HepG2 (cell line): Measurements from ENCODE around the gene GDF7. TPM values are rescaled to one million over a fixed set of nuclear protein-coding genes. Genes with fewer than 3 reads are reported as not detected.

Experiments used
- ATRX ChIP-seq: sonication (generic); formaldehyde crosslinking; IDR thresholded peaks from 2 replicates; pipeline ENCODE4 v1.4.0; 2020; ENCODE audit warnings: missing genetic modification reagents, borderline replicate concordance
- ERF ChIP-seq: IDR thresholded peaks from 2 replicates; pipeline ENCODE4 v1.6.1; 2018; ENCODE audit warnings: missing biosample characterization, missing genetic modification reagents
- HES4 ChIP-seq: sonication (generic); formaldehyde crosslinking; IDR thresholded peaks from 2 replicates; pipeline ENCODE4 v1.9.0; 2021; ENCODE audit warnings: mild to moderate bottlenecking, missing genetic modification reagents, borderline replicate concordance
- KAT7 ChIP-seq: IDR thresholded peaks from 2 replicates; pipeline ENCODE4 v1.6.1; 2018; ENCODE audit warnings: borderline replicate concordance, missing compliant biosample characterization
- KDM3A ChIP-seq: IDR thresholded peaks from 2 replicates; pipeline ENCODE4 v1.6.1; 2018; ENCODE audit warnings: low read depth, missing compliant biosample characterization
- KLF11 ChIP-seq: IDR thresholded peaks from 2 replicates; pipeline ENCODE4 v1.6.1; 2016; ENCODE audit warnings: missing compliant biosample characterization
- NFE2L1 ChIP-seq: sonication (generic); formaldehyde crosslinking; IDR thresholded peaks from 2 replicates; pipeline ENCODE4 v1.4.0; 2020; ENCODE audit warnings: missing genetic modification reagents, mild to moderate bottlenecking, borderline replicate concordance
- NR2F1 ChIP-seq, 2 experiments: fragments of 450-650 bp in 1 of 2; formaldehyde crosslinking in 1 of 2; IDR thresholded peaks; 2 replicates each; pipeline versions ENCODE4 v1.5.0 to v1.6.1; 2016 to 2020; ENCODE audit warnings: mild to moderate bottlenecking in 1 of 2, missing compliant biosample characterization in 1 of 2, missing genetic modification reagents in 1 of 2, moderate library complexity in 1 of 2
- POLR2G ChIP-seq: fragments of 200-400 bp; formaldehyde crosslinking; IDR thresholded peaks from 2 replicates; pipeline ENCODE4 v1.6.1; 2018; ENCODE audit warnings: mild to moderate bottlenecking, low read depth, low read length, moderate library complexity
- SIX4 ChIP-seq: sonication (generic); formaldehyde crosslinking; IDR thresholded peaks from 2 replicates; pipeline ENCODE4 v1.4.0; 2020; ENCODE audit warnings: missing genetic modification reagents
- SNAI1 ChIP-seq: sonication (generic); formaldehyde crosslinking; IDR thresholded peaks from 2 replicates; pipeline ENCODE4 v1.5.0; 2020; ENCODE audit warnings: mild to moderate bottlenecking, missing genetic modification reagents, borderline replicate concordance
- TEAD3 ChIP-seq: optimal IDR thresholded peaks from 2 replicates; pipeline ENCODE3; 2016; ENCODE audit warnings: borderline replicate concordance
- THAP11 ChIP-seq: IDR thresholded peaks from 2 replicates; pipeline ENCODE4 v1.6.1; 2016; ENCODE audit warnings: missing biosample characterization, missing genetic modification reagents
- ZNF12 ChIP-seq: sonication (generic); formaldehyde crosslinking; IDR thresholded peaks from 2 replicates; pipeline ENCODE4 v1.5.0; 2020; ENCODE audit warnings: missing genetic modification reagents
- ZNF296 ChIP-seq: sonication (generic); formaldehyde crosslinking; conservative IDR thresholded peaks from 2 replicates; pipeline ENCODE4 v1.5.0; 2020; ENCODE audit warnings: mild to moderate bottlenecking, missing genetic modification reagents
- ZNF333 ChIP-seq: sonication (generic); formaldehyde crosslinking; IDR thresholded peaks from 2 replicates; pipeline ENCODE4 v1.4.0; 2020; ENCODE audit warnings: mild to moderate bottlenecking, missing genetic modification reagents, borderline replicate concordance
- ZNF446 ChIP-seq: sonication (generic); formaldehyde crosslinking; IDR thresholded peaks from 2 replicates; pipeline ENCODE4 v1.5.0; 2020; ENCODE audit warnings: mild to moderate bottlenecking, missing genetic modification reagents
- ZNF713 ChIP-seq: sonication (generic); formaldehyde crosslinking; IDR thresholded peaks from 2 replicates; pipeline ENCODE4 v1.4.0; 2020; ENCODE audit warnings: mild to moderate bottlenecking, missing genetic modification reagents
- ZNF766 ChIP-seq: sonication (generic); formaldehyde crosslinking; IDR thresholded peaks from 2 replicates; pipeline ENCODE4 v1.5.0; 2020; ENCODE audit warnings: missing genetic modification reagents, borderline replicate concordance
- polyA plus RNA-seq, 8 experiments: library from polyadenylated mRNA; depleted of rRNA in 3 of 8; stranded (reverse) in 7 of 8; unstranded in 1 of 8; fragments of >200 nt; fragmentation: Illumina TruSeq in 4 of 8; extraction: Trizol in 4 of 8; gene quantifications; 2 replicates each; pipeline versions ENCODE4 v1.2.1 to v1.2.3, GENCODE V29; 2011 to 2016; ENCODE audit warnings: low read depth in 4 of 8, missing spikeins in 1 of 8, mixed read lengths in 1 of 8; ENCODE audit not compliant: insufficient read depth in 1 of 8
- total RNA-seq, 5 experiments: library from RNA; depleted of rRNA; stranded (reverse); fragments of >200 nt; fragmentation: Illumina TruSeq; extraction: Trizol; gene quantifications; 2 replicates each; pipeline ENCODE4 v1.2.3, GENCODE V29; 2016; ENCODE audit warnings: low read depth in 1 of 5
- TF ChIP-seq, protein P1 (sequence below): sonication (generic); formaldehyde crosslinking; IDR thresholded peaks from 2 replicates; pipeline ENCODE4 v1.8.1; 2023; ENCODE audit warnings: mild to moderate bottlenecking, missing genetic modification reagents
- TF ChIP-seq, protein P2 (sequence below): IDR thresholded peaks from 2 replicates; pipeline ENCODE4 v1.6.1; 2016; ENCODE audit warnings: low read depth, borderline replicate concordance
- TF ChIP-seq, protein P3 (sequence below): sonication (generic); formaldehyde crosslinking; IDR thresholded peaks from 2 replicates; pipeline ENCODE4 v1.4.0; 2020; ENCODE audit warnings: mild to moderate bottlenecking, missing genetic modification reagents
- TF ChIP-seq, protein P4 (sequence below): sonication (generic); formaldehyde crosslinking; IDR thresholded peaks from 2 replicates; pipeline ENCODE4 v1.4.0; 2020; ENCODE audit warnings: mild to moderate bottlenecking, missing genetic modification reagents

The GDF7 gene
- total and polyA plus RNA-seq, 2 of the 13 experiments (the other 11 are each of a cell fraction or from before 2014, with no cell fraction given): 1.6 to 15.0 TPM

DNA sequence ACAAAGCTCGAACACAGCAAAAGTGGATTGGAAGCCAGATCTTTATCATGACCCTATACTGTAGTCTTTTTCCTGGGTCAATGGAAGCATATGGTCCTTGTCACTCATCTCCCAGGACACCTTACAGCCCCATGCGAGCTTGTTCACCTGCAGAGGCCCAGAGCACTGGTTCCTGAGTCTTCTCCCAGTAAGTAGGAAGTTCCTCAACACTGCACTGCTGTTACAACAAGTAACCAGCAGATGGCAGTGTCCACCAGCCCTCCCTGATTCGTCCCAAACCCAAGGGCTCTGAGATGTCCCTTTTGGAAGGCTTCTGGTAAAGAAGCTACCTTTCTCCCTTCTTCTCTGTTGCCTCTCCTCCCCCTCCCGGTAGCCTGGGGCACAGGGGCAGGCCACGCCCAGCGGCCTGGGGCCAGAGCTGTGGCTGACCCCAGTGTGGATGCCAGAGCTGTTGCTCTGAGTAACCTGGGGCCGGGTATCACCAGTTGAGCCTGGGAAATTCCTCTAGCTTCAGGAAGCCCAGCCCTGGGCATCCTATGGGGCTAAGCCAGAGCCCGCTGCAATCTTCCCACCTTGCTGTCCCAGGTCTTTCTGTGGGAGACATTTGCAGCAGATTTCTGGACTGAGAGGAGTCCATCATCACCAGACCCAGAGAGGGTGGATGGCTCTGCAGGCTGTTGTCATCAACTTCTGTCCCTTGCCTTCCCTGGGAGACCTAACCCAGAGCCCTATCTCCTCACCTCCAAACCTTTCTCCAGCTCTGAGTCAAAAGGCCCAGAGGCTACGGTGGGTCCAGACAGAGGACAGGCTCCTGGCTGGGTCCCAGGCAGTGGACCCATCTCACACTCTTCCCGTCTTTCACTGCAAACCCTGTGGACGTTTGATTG lies 5.3 kb upstream of the GDF7 start (continued):
- TF ChIP-seq THAP11: peak; percentile 45
- 0 out of 2 replicates have a peak, but pooled peaks have one; percentile 56 for TF ChIP-seq ZNF333
- 0 out of 2 replicates have a peak, but pooled peaks have one; percentile 44 for TF ChIP-seq ERF (CRISPR knock-in tag)
- TF ChIP-seq KLF11 (CRISPR knock-in tag): 0 out of 2 replicates have a peak, but pooled peaks have one; percentile 38
- TF ChIP-seq, protein P1, sequence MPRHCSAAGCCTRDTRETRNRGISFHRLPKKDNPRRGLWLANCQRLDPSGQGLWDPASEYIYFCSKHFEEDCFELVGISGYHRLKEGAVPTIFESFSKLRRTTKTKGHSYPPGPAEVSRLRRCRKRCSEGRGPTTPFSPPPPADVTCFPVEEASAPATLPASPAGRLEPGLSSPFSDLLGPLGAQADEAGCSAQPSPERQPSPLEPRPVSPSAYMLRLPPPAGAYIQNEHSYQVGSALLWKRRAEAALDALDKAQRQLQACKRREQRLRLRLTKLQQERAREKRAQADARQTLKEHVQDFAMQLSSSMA (CRISPR knock-in tag): no peak
- TF ChIP-seq ZNF296 (CRISPR knock-in tag): no peak
- no peak for TF ChIP-seq ZNF766 (CRISPR knock-in tag)
- TF ChIP-seq ZNF713 (CRISPR knock-in tag): no peak
- TF ChIP-seq, protein P2, sequence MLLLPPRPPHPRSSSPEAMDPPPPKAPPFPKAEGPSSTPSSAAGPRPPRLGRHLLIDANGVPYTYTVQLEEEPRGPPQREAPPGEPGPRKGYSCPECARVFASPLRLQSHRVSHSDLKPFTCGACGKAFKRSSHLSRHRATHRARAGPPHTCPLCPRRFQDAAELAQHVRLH (CRISPR knock-in tag): peak; percentile 86; the same call in 1 of the 2 replicates
- 0 out of 2 replicates have a peak, but pooled peaks have one; percentile 50 for TF ChIP-seq SNAI1
- TF ChIP-seq ZNF446 (CRISPR knock-in tag): no peak
- no peak for TF ChIP-seq ZNF12
- TF ChIP-seq HES4 (CRISPR knock-in tag): no peak
- TF ChIP-seq KDM3A (CRISPR knock-in tag): peak; percentile 32; the same call in 1 of the 2 replicates
- TF ChIP-seq ATRX (CRISPR knock-in tag): no peak
- TF ChIP-seq, protein P3, sequence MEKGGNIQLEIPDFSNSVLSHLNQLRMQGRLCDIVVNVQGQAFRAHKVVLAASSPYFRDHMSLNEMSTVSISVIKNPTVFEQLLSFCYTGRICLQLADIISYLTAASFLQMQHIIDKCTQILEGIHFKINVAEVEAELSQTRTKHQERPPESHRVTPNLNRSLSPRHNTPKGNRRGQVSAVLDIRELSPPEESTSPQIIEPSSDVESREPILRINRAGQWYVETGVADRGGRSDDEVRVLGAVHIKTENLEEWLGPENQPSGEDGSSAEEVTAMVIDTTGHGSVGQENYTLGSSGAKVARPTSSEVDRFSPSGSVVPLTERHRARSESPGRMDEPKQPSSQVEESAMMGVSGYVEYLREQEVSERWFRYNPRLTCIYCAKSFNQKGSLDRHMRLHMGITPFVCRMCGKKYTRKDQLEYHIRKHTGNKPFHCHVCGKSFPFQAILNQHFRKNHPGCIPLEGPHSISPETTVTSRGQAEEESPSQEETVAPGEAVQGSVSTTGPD (CRISPR knock-in tag): no peak
- TF ChIP-seq KAT7: no peak
- TF ChIP-seq POLR2G: no peak
- peak; percentile 59 for TF ChIP-seq TEAD3 (CRISPR knock-in tag)
- TF ChIP-seq, protein P4, sequence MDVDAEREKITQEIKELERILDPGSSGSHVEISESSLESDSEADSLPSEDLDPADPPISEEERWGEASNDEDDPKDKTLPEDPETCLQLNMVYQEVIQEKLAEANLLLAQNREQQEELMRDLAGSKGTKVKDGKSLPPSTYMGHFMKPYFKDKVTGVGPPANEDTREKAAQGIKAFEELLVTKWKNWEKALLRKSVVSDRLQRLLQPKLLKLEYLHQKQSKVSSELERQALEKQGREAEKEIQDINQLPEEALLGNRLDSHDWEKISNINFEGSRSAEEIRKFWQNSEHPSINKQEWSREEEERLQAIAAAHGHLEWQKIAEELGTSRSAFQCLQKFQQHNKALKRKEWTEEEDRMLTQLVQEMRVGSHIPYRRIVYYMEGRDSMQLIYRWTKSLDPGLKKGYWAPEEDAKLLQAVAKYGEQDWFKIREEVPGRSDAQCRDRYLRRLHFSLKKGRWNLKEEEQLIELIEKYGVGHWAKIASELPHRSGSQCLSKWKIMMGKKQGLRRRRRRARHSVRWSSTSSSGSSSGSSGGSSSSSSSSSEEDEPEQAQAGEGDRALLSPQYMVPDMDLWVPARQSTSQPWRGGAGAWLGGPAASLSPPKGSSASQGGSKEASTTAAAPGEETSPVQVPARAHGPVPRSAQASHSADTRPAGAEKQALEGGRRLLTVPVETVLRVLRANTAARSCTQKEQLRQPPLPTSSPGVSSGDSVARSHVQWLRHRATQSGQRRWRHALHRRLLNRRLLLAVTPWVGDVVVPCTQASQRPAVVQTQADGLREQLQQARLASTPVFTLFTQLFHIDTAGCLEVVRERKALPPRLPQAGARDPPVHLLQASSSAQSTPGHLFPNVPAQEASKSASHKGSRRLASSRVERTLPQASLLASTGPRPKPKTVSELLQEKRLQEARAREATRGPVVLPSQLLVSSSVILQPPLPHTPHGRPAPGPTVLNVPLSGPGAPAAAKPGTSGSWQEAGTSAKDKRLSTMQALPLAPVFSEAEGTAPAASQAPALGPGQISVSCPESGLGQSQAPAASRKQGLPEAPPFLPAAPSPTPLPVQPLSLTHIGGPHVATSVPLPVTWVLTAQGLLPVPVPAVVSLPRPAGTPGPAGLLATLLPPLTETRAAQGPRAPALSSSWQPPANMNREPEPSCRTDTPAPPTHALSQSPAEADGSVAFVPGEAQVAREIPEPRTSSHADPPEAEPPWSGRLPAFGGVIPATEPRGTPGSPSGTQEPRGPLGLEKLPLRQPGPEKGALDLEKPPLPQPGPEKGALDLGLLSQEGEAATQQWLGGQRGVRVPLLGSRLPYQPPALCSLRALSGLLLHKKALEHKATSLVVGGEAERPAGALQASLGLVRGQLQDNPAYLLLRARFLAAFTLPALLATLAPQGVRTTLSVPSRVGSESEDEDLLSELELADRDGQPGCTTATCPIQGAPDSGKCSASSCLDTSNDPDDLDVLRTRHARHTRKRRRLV (CRISPR knock-in tag): no peak
- TF ChIP-seq NFE2L1: peak; percentile 30; the same call in 1 of the 2 replicates
- TF ChIP-seq NR2F1 (CRISPR knock-in tag; IDR thresholded peaks at IDR 0.05): no peak
- TF ChIP-seq SIX4 (CRISPR knock-in tag): no peak
